ENCODE results near the gene E4F1. TPM values are rescaled to one million over a fixed set of nuclear protein-coding genes. Genes with fewer than 3 reads are reported as not detected.
"Not testable (repeated sequence)": the region's sequence is repeated elsewhere in the genome, so short reads cannot be mapped to it uniquely, and the experiment has no call there.

E4F1 gene
- total RNA-seq, 1 donor from 2014 or later: 37.4 TPM

- Mint-ChIP-seq H3K36me3 (ENCODE audit: low read depth) (peaks cover 26% of the 10 kb centered on the region), H3K4me3 (peak within 1 kb of the TSS; percentile 91), H3K27ac (peak within 1 kb of the TSS; percentile 94), H3K4me1 (ENCODE audit: low read depth) (peaks cover 8% of the 10 kb centered on the region), H3K9me3 (no peaks in the 10 kb centered on the region), H3K27me3 (ENCODE audit: insufficient read depth) (no peaks in the 10 kb centered on the region)
- intact Hi-C loops (cut with micrococcal nuclease): loop anchor here (1.0 to 2.0 kb wide), 6 partner anchors 17 to 178 kb away; partner anchors contain the start of genes CCNF, E4F1, MLST8 and RNPS1
- DNase-seq (ENCODE audit: low spot score): peak; percentile 80
Observed at GRCh38 chr16:2251296-2252111, 28.1 kb downstream of the E4F1 start, which contains the start of gene ECI1. ECI1 (minus strand) TSS chr16:2251587; CDS start chr16:2251566, 21 bp downstream.

GRCh38 chr16:2252806-2253148 lies 29.4 kb downstream of the E4F1 start:
- Mint-ChIP-seq H3K27ac (peak overlapping the region; percentile 70), H3K27me3 (ENCODE audit: insufficient read depth) (no peaks in the 10 kb centered on the region), H3K9me3 (no peaks in the 10 kb centered on the region), H3K4me3 (no peak overlapping the region), H3K4me1 (ENCODE audit: low read depth) (peaks cover 13% of the 10 kb centered on the region), H3K36me3 (ENCODE audit: low read depth) (peaks cover 36% of the 10 kb centered on the region)
- DNase-seq (ENCODE audit: low spot score): no peak
- intact Hi-C loops (cut with micrococcal nuclease): no loop called here

DNA sequence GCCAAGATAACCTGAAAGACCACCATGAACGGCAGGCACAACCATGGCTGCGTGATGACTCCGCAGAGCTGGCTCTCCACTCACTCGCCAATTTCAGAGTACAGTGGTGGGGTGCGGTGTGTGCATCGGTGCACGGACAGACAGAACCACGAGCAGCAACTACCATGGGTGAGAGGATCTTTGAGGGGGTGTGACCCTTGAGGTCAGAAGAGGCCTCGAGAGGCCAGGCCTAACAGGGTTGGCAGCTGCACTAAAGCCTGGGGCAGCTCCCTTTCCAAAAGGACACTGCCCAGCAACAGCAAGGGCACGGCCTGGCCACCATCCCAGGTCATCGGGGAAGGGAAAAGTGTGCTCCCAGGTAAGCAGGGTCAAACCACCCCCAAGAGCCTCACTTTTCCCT lies 29.9 kb downstream of the E4F1 start:
- intact Hi-C loops (cut with micrococcal nuclease): no loop called here
- Mint-ChIP-seq H3K36me3 (ENCODE audit: low read depth) (peaks cover 38% of the 10 kb centered on the region), H3K4me1 (ENCODE audit: low read depth) (peaks cover 13% of the 10 kb centered on the region), H3K27ac (peak overlapping the region; percentile 48), H3K27me3 (ENCODE audit: insufficient read depth) (no peaks in the 10 kb centered on the region), H3K9me3 (no peaks in the 10 kb centered on the region), H3K4me3 (no peak overlapping the region)
- DNase-seq (ENCODE audit: low spot score): no peak

DNA sequence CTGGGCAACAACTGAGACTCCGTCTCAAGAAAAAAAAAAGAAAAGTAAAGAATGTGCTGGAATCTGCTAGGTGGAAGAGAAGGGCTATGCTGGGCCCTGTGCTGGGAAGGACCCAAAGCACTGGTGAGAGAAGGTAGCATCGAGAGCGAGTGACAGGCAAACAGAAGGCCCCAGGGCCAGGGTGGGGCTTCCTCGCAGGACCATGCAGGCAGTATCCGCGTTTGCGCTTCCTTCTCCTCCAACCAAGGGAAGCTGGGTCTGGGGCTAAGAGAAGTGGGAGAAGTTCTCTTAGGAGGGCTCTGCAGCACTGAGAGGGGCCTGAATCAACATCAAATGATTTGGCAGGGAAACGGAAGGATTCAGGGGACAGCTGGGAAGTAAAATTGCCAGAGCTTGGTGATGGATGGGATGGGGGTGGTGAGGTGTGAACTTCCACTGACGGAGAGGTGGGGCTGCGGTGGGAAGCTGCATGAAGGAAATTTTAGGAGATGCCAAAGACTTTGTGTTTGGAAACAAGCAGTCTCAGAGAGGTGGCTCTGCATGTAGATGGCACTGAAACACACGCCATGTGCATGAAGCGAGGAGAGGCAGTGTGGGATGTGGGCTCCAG lies 33.2 kb downstream of the E4F1 start:
- DNase-seq (ENCODE audit: low spot score): no peak
- H3K36me3 Mint-ChIP-seq (ENCODE audit: low read depth): peaks cover 47% of the 10 kb centered on the region
- peaks cover 13% of the 10 kb centered on the region for H3K4me1 Mint-ChIP-seq (ENCODE audit: low read depth)
- intact Hi-C loops (cut with micrococcal nuclease): loop anchor here (1.0 kb wide), 1 partner anchor 10 kb away; no protein-coding TSS in a partner anchor
- no peak overlapping the region for H3K27ac Mint-ChIP-seq
- no peak overlapping the region for H3K4me3 Mint-ChIP-seq
- H3K27me3 Mint-ChIP-seq (ENCODE audit: insufficient read depth): no peaks in the 10 kb centered on the region
- no peaks in the 10 kb centered on the region for H3K9me3 Mint-ChIP-seq

DNA sequence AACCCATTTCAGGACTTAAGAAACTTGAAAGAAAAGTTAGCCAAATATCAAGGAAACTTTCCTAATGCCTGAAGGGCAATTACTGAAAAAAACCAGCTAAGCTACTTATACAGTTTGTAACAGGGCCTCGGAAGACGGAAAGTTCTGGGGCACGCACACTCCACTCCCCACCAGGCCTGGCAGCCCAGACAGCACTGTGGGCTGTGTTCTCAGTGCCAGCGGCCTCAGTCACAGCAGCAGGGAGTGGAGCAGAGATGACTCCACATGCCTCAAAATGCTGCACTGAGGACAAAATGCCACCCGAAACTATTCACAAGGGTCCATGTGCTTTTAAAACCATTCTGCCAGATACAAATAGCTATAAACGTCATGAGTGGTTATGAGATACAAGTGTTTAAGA lies 34.3 kb downstream of the E4F1 start:
- intact Hi-C loops (cut with micrococcal nuclease): loop anchor here (1.0 kb wide), 1 partner anchor 9 kb away; no protein-coding TSS in a partner anchor
- no peaks in the 10 kb centered on the region for H3K27me3 Mint-ChIP-seq (ENCODE audit: insufficient read depth)
- H3K4me1 Mint-ChIP-seq (ENCODE audit: low read depth): peaks cover 13% of the 10 kb centered on the region
- H3K9me3 Mint-ChIP-seq: no peaks in the 10 kb centered on the region
- no peak overlapping the region for H3K4me3 Mint-ChIP-seq
- H3K27ac Mint-ChIP-seq: no peak overlapping the region
- H3K36me3 Mint-ChIP-seq (ENCODE audit: low read depth): peaks cover 55% of the 10 kb centered on the region
- no peak for DNase-seq (ENCODE audit: low spot score)

- H3K4me1 Mint-ChIP-seq (ENCODE audit: low read depth); intact Hi-C loops (cut with micrococcal nuclease); DNase-seq (ENCODE audit: low spot score); H3K4me3 Mint-ChIP-seq; H3K27me3 Mint-ChIP-seq (ENCODE audit: insufficient read depth); H3K9me3 Mint-ChIP-seq; H3K27ac Mint-ChIP-seq: not testable (repeated sequence)
- peaks cover 52% of the 10 kb centered on the region for H3K36me3 Mint-ChIP-seq (ENCODE audit: low read depth)
Observed at GRCh38 chr16:2258530-2258929, 35.1 kb downstream of the E4F1 start.

GRCh38 chr16:2260250-2260649 lies 36.9 kb downstream of the E4F1 start:
- no peaks in the 10 kb centered on the region for H3K27me3 Mint-ChIP-seq (ENCODE audit: insufficient read depth)
- no peaks in the 10 kb centered on the region for H3K9me3 Mint-ChIP-seq
- peaks cover 20% of the 10 kb centered on the region for H3K4me1 Mint-ChIP-seq (ENCODE audit: low read depth)
- intact Hi-C loops (cut with micrococcal nuclease): loop anchor here (10.0 kb wide), 1 partner anchor 235 kb away; the partner anchor contains the start of gene NHERF2
- no peak overlapping the region for H3K27ac Mint-ChIP-seq
- peaks cover 49% of the 10 kb centered on the region for H3K36me3 Mint-ChIP-seq (ENCODE audit: low read depth)
- H3K4me3 Mint-ChIP-seq: no peak overlapping the region
- DNase-seq (ENCODE audit: low spot score): no peak

GRCh38 chr16:2263026-2263425 lies 39.6 kb downstream of the E4F1 start:
- H3K27ac Mint-ChIP-seq; H3K4me3 Mint-ChIP-seq; H3K27me3 Mint-ChIP-seq (ENCODE audit: insufficient read depth); DNase-seq (ENCODE audit: low spot score); H3K9me3 Mint-ChIP-seq: not testable (repeated sequence)
- intact Hi-C loops (cut with micrococcal nuclease): loop anchor here (10.0 kb wide), 1 partner anchor 238 kb away; the partner anchor contains the start of gene NHERF2
- peaks cover 40% of the 10 kb centered on the region for H3K36me3 Mint-ChIP-seq (ENCODE audit: low read depth)
- H3K4me1 Mint-ChIP-seq (ENCODE audit: low read depth): peaks cover 28% of the 10 kb centered on the region

GRCh38 chr16:2266887-2267286 lies 43.5 kb downstream of the E4F1 start:
- peak overlapping the region; percentile 94 for H3K4me3 Mint-ChIP-seq
- intact Hi-C loops (cut with micrococcal nuclease): loop anchor here (1.0 to 10.0 kb wide), 3 partner anchors 10 to 265 kb away; partner anchors contain the start of genes CEMP1 and NHERF2
- not testable (repeated sequence) for DNase-seq (ENCODE audit: low spot score)

DNA sequence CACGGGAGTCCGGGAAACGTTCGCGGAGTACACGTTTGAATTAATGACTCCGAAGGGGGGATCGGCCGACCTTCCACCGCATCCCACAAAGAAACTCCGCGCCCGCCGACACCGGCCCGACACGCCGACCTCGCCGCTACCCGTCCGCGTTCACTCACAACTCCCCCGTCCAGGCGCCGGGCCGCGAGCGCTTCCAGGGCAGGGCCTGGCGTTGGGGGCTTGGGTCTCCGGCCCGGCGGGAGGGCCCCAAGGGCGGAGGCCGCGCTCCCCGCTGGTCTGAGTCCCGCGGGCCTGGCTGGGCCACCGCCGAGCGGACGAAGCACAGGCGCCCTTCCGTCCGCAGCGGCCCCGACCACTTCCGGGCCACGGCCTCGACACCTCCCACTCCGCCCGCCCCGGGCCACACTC lies 44.1 kb downstream of the E4F1 start:
- peak overlapping the region; percentile 98 for H3K27ac Mint-ChIP-seq
- not testable (repeated sequence) for H3K27me3 Mint-ChIP-seq (ENCODE audit: insufficient read depth); DNase-seq (ENCODE audit: low spot score); H3K9me3 Mint-ChIP-seq
- H3K36me3 Mint-ChIP-seq (ENCODE audit: low read depth): peaks cover 24% of the 10 kb centered on the region
- intact Hi-C loops (cut with micrococcal nuclease): loop anchor here (5.0 to 10.0 kb wide), 2 partner anchors 243 to 265 kb away; partner anchors contain the start of genes CEMP1 and NHERF2
- peak overlapping the region; percentile 94 for H3K4me3 Mint-ChIP-seq
- peaks cover 41% of the 10 kb centered on the region for H3K4me1 Mint-ChIP-seq (ENCODE audit: low read depth)

More at GRCh38 chr16:2266887-2267286, 43.5 kb downstream of the E4F1 start:
- H3K4me1 Mint-ChIP-seq (ENCODE audit: low read depth): peaks cover 41% of the 10 kb centered on the region
- peaks cover 30% of the 10 kb centered on the region for H3K36me3 Mint-ChIP-seq (ENCODE audit: low read depth)
- H3K27ac Mint-ChIP-seq: peak overlapping the region; percentile 88
- not testable (repeated sequence) for H3K9me3 Mint-ChIP-seq; H3K27me3 Mint-ChIP-seq (ENCODE audit: insufficient read depth)

DNA sequence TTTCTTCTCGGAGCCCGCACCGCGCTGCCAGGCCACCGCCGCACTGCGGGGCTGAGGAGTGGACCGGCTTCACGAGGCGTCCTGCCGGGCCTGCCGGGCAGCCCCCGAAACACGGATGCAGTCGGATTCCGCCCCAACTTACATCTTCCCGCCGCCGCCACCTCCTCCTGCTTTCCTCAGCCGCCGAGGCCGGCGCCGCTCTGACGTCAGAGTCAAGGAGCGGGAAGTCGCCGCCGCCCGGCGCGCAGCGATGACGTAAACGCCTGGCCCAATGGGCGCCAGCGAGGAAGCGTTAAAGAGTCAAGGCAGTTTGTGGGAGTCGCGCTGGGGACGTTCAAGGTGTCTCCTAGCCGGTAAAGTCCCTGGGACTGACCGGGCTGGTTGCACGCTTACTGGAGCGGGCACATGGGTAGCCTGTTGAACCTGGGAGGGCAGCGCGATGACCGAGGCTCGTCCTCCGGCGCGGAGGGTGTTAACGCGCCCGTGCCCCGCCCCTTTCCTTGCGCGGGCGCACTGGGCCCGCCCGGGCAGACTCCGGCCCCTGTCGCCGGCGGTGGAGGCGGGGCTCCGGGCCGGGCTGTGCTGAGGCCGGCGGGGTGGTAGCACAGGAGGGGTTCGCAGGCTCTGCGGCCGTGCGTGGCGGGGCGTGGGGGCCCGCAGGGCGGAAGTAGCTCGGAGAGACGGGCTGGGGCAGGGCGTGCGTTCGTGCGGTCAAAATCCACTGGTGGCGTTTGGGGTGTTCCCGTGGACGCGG lies 44.7 kb downstream of the E4F1 start, which contains the start of gene RNPS1:
Gene RNPS1, minus strand, starts transcription at position 214 of the 754 bp plus-strand sequence. CDS start 3,483 bp downstream, outside the sequence.
- Mint-ChIP-seq H3K27ac (peak within 1 kb of the TSS; percentile 98), H3K36me3 (ENCODE audit: low read depth) (peaks cover 19% of the 10 kb centered on the region), H3K4me3 (peak within 1 kb of the TSS; percentile 94), H3K4me1 (ENCODE audit: low read depth) (peaks cover 41% of the 10 kb centered on the region), H3K27me3 (ENCODE audit: insufficient read depth) (peaks cover 2% of the 10 kb centered on the region), H3K9me3 (no peaks in the 10 kb centered on the region)
- DNase-seq (ENCODE audit: low spot score): peak; percentile 96
- intact Hi-C loops (cut with micrococcal nuclease): loop anchor here (1.0 to 10.0 kb wide), 10 partner anchors 17 to 264 kb away; partner anchors contain the start of genes ABCA3, CCNF, CEMP1 and E4F1

DNA sequence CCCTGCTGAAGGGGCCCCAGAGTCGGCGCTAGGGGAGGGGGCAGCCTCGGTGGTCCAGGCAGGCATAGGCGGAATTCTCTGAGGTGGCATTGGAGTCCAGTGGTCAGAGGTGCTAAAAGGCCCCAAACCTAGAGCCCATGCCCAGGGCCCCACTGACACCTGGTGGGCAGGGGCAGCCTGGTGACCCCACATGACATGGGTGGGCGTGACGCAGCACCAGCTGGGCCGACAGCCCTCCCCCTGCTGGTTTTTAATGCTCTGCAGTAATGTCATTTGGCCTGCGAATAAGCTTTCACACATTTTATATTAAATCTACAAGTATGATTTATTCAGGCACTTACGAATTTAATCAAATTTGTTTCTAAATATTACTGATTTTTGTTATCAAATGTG lies 46.7 kb downstream of the E4F1 start:
- H3K27ac Mint-ChIP-seq: no peak overlapping the region
- no peak for DNase-seq (ENCODE audit: low spot score)
- peaks cover 15% of the 10 kb centered on the region for H3K36me3 Mint-ChIP-seq (ENCODE audit: low read depth)
- H3K27me3 Mint-ChIP-seq (ENCODE audit: insufficient read depth): peaks cover 2% of the 10 kb centered on the region
- peaks cover 30% of the 10 kb centered on the region for H3K4me1 Mint-ChIP-seq (ENCODE audit: low read depth)
- H3K9me3 Mint-ChIP-seq: no peaks in the 10 kb centered on the region
- intact Hi-C loops (cut with micrococcal nuclease): no loop called here
- peak overlapping the region; percentile 94 for H3K4me3 Mint-ChIP-seq
